K562 (cell line): ENCODE results near the gene SLC30A9. TPM values are rescaled to one million over a fixed set of nuclear protein-coding genes. Genes with fewer than 3 reads are reported as not detected.

ENCODE experiments used
- ATAC-seq: fragments of 200-7000 bp; cut with Tn5 transposase; 3 replicates; pipeline ENCODE4 v1.9.1; 2020; ENCODE audit warnings: moderate library complexity
- BruUV-seq: library from RNA; stranded (reverse); fragments of 400-500 nt; replicated peaks from 2 replicates; lab custom pipeline; 2021; lab: Mats Ljungman, UMichigan
- CTCF ChIA-PET: fragments of 300-600 bp; formaldehyde crosslinking; extraction: SDS; loops from one replicate; lab custom pipeline; 2021; ENCODE audit warnings: low intra/inter-chr PET ratio; lab: Yijun Ruan, JAX
- POLR2A ChIA-PET: fragments of 300-600, 350-650 bp; sonication (Branson Sonifier 250); formaldehyde crosslinking; extraction: SDS; loops from one replicate; lab custom pipeline; 2021; ENCODE audit warnings: antibody characterized with exemption, inconsistent platforms; lab: Yijun Ruan, JAX
- DNase-seq, 4 experiments: peaks; one replicate each; pipeline versions ENCODE4 v3.0.0 to v3.0.0-alpha.2; 2011 to 2018; ENCODE audit warnings: low spot score in 3 of 4, mixed read lengths in 3 of 4; ENCODE audit errors: extremely low read depth in 1 of 4
- FAIRE-seq: peaks from 2 replicates; lab custom pipeline; 2011; peaks lifted over from hg19 to GRCh38; lab: Jason Lieb, UNC
- H2AFZ ChIP-seq: 2 replicates; pipeline ENCODE4 v1.6.0; 2011; ENCODE audit warnings: low read depth, low read length, control low read depth, inconsistent platforms
- H3K27ac ChIP-seq: fragments of 200-600 bp; 3 replicates; pipeline ENCODE4 v1.8.0; 2011; ENCODE audit warnings: low read depth, mild to moderate bottlenecking, control low read depth, inconsistent platforms, low read length, moderate library complexity, mixed read lengths; ENCODE audit errors: extremely low read depth
- H3K27me3 ChIP-seq, 2 experiments: fragments of 300-600 bp in 1 of 2; 2 replicates in 1 of 2; 3 replicates in 1 of 2; pipeline versions ENCODE4 v1.6.0 to v1.8.0; 2011; ENCODE audit warnings: inconsistent platforms in 2 of 2, low read length in 2 of 2, mild to moderate bottlenecking in 1 of 2, mixed read lengths in 1 of 2, moderate library complexity in 1 of 2; ENCODE audit not compliant: control insufficient read depth in 2 of 2, insufficient read depth in 2 of 2
- H3K36me3 ChIP-seq: fragments of 300-600 bp; 3 replicates; pipeline ENCODE4 v1.8.0; 2011; ENCODE audit warnings: mild to moderate bottlenecking, low read length, inconsistent platforms; ENCODE audit not compliant: control insufficient read depth, insufficient read depth
- H3K4me1 ChIP-seq, 2 experiments: fragments of 200-600 bp in 1 of 2; replicated peaks in 1 of 2; 2 replicates in 1 of 2; 3 replicates in 1 of 2; pipeline versions ENCODE4 v1.5.1 to v1.8.0; 2011; ENCODE audit warnings: inconsistent platforms in 2 of 2, low read length in 2 of 2, mild to moderate bottlenecking in 1 of 2, mixed read lengths in 1 of 2, moderate library complexity in 1 of 2; ENCODE audit not compliant: control insufficient read depth in 2 of 2, insufficient read depth in 2 of 2
- H3K4me2 ChIP-seq: 2 replicates; pipeline ENCODE4 v1.6.1; 2011; ENCODE audit warnings: low read length, control low read depth, inconsistent platforms, mixed read lengths; ENCODE audit not compliant: insufficient read depth
- H3K4me3 ChIP-seq: fragments of 200-600 bp; sonication (generic), shearing (Covaris generic); 2 replicates; pipeline ENCODE4 v1.5.1; 2016; ENCODE audit warnings: control low read depth, inconsistent platforms
- H3K79me2 ChIP-seq: fragments of 200-600 bp; 3 replicates; pipeline ENCODE4 v1.8.0; 2011; ENCODE audit warnings: low read length, inconsistent platforms; ENCODE audit not compliant: control insufficient read depth, insufficient read depth
- H3K9ac ChIP-seq, 2 experiments: 2 replicates each; pipeline versions ENCODE4 v1.6.0 to v1.6.1; 2011; ENCODE audit warnings: low read depth in 2 of 2, low read length in 2 of 2, control low read depth in 1 of 2, inconsistent platforms in 1 of 2, mild to moderate bottlenecking in 1 of 2, mixed read lengths in 1 of 2; ENCODE audit not compliant: insufficient read depth in 1 of 2
- H3K9me1 ChIP-seq: one replicate; pipeline ENCODE4 v1.6.0; 2011; ENCODE audit warnings: inconsistent platforms, mild to moderate bottlenecking, low read length, moderate library complexity; ENCODE audit not compliant: control insufficient read depth, insufficient read depth
- H3K9me3 ChIP-seq: replicated peaks from 2 replicates; pipeline ENCODE4 v1.5.1; 2011; ENCODE audit warnings: low read depth, low read length, inconsistent platforms; ENCODE audit not compliant: control insufficient read depth, insufficient read depth
- H4K20me1 ChIP-seq: replicated peaks from 2 replicates; pipeline ENCODE4 v1.6.1; 2011; ENCODE audit warnings: low read length, inconsistent platforms, mixed read lengths; ENCODE audit not compliant: control insufficient read depth, insufficient read depth
- BHLHE40 ChIP-seq: IDR thresholded peaks from 2 replicates; pipeline ENCODE4 v1.6.1; 2011; ENCODE audit warnings: low read length, improper control_type of control experiment
- E2F3 ChIP-seq: fragments of 250-450 bp; sonication (Bioruptor Pico); IDR thresholded peaks from 2 replicates; pipeline ENCODE4 v1.4.0; 2020; ENCODE audit warnings: mild to moderate bottlenecking
- FOS ChIP-seq: IDR thresholded peaks from 3 replicates; pipeline ENCODE4 v1.6.1; 2011; ENCODE audit not compliant: insufficient read length; ENCODE audit errors: extremely low read depth
- KLF10 ChIP-seq: fragments of 250-450 bp; sonication (Bioruptor Pico); IDR thresholded peaks from 2 replicates; pipeline ENCODE4 v1.6.1; 2021; ENCODE audit warnings: matching md5 sums
- ZNF146 ChIP-seq: IDR thresholded peaks from one replicate; pipeline ENCODE4 v1.6.1; 2018; ENCODE audit warnings: missing compliant biosample characterization; ENCODE audit not compliant: unreplicated experiment
- ZNF318 ChIP-seq, 2 experiments: fragments of 450-650 bp; IDR thresholded peaks; 2 replicates each; pipeline ENCODE4 v1.6.1; 2016; ENCODE audit warnings: mild to moderate bottlenecking in 2 of 2, borderline replicate concordance in 1 of 2, low read depth in 1 of 2, moderate library complexity in 1 of 2
- ZNF384 ChIP-seq: IDR thresholded peaks from 2 replicates; pipeline ENCODE4 v1.6.1; 2012; ENCODE audit warnings: low read depth, low read length, improper control_type of control experiment
- WGBS: fragments of 100-300 bp; shearing (Covaris generic); methylation state at CpG from one replicate; pipeline ENCODE4 v1.1.6; 2016; ENCODE audit warnings: low coverage, mixed read lengths; ENCODE audit not compliant: insufficient coverage; ENCODE audit errors: missing lambda C conversion rate; 5-methylcytosine and 5-hydroxymethylcytosine counted together
- in situ Hi-C: fragments of 300-500 bp; cut with MboI; formaldehyde crosslinking; loops from 4 replicates; pipeline ENCODE4 v1.15.0; 2018; ENCODE audit warnings: inconsistent platforms, mixed read lengths
- intact Hi-C: fragments of 100-400 bp; cut with micrococcal nuclease; formaldehyde crosslinking; loops from 2 replicates; pipeline ENCODE4 v1.14.2; 2022
- polyA plus RNA-seq, 8 experiments: library from polyadenylated mRNA; depleted of rRNA in 4 of 8; stranded (reverse) in 5 of 8; unstranded in 3 of 8; fragments of >200 nt; fragmentation: Nextera tagmentation in 2 of 8; fragmentation: Illumina TruSeq in 1 of 8; extraction: Ambion mirVana in 2 of 8; extraction: Trizol in 1 of 8; gene quantifications; 2 replicates each; pipeline versions ENCODE4 v1.2.1 to v1.2.3, GENCODE V29; 2011 to 2014; ENCODE audit warnings: inconsistent platforms in 1 of 8, missing spikeins in 1 of 8
- total RNA-seq, 7 experiments: library from RNA; depleted of rRNA in 6 of 7; stranded (reverse); fragments of >200 nt in 6 of 7; fragmentation: Illumina TruSeq in 2 of 7; extraction: Trizol in 2 of 7; gene quantifications; 2 replicates each; pipeline versions ENCODE4 v1.2.1 to v1.2.3, GENCODE V29; 2011 to 2021; ENCODE audit warnings: low replicate concordance in 1 of 7
- TF ChIP-seq, protein P1 (sequence below): fragments of 250-450 bp; sonication (Bioruptor Pico); IDR thresholded peaks from 2 replicates; pipeline ENCODE4 v1.5.0; 2021; ENCODE audit warnings: mild to moderate bottlenecking, moderate library complexity
- TF ChIP-seq, protein P2 (sequence below): fragments of 200-400 bp; formaldehyde crosslinking; IDR thresholded peaks from 2 replicates; pipeline ENCODE4 v1.6.1; 2017; ENCODE audit warnings: mild to moderate bottlenecking, low read depth, low read length, moderate library complexity

The SLC30A9 gene
- total and polyA plus RNA-seq, 9 of the 15 experiments (the other 6 are each of a cell fraction or from before 2014, with no cell fraction given), result 14.7 to 73.5 (median 51.6) TPM

DNA sequence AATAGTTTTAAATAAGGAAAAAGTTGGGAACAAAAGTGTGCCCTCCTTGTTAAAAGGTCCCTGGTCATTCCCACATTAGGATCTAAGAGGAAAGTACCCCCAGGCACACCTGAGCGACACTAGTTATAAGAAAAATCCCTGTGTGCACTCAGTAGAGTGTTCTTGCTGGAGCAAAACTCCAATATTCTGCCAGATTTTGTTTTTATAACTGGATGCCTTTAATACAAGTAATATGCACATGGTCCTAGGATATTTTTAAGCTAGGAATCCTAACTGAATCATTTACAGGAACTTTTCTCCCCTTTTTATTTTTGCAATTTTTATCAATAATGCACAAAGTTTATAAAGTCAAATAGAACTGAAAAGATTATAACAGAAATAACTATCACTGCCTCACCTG, 93.5 kb downstream of the SLC30A9 start:
- no peak overlapping the region for H2AFZ ChIP-seq
- DNase-seq (no peak), ATAC-seq (no peak), FAIRE-seq (no peak)
- no peak overlapping the region for H3K4me2 ChIP-seq
- no peaks in the 10 kb centered on the region for H3K9me1 ChIP-seq
- intact Hi-C loops, result no loop called here
- H4K20me1 ChIP-seq, result no peaks in the 10 kb centered on the region
- WGBS, result 92% methylated on average over 1 of the region's 1 CpG
- no peaks in the 10 kb centered on the region for H3K79me2 ChIP-seq
- peaks cover 15% of the 10 kb centered on the region; the same call in 2 of the 3 replicates for H3K36me3 ChIP-seq
- no peak overlapping the region for H3K27ac ChIP-seq
- H3K4me3 ChIP-seq, result no peak overlapping the region
- no peaks in the 10 kb centered on the region for H3K4me1 ChIP-seq
- H3K9ac ChIP-seq, result no peak overlapping the region
- H3K9me3 ChIP-seq, result no peaks in the 10 kb centered on the region
- no peaks in the 10 kb centered on the region for H3K27me3 ChIP-seq
- no TSS peak for BruUV-seq
- ChIA-PET CTCF (no interaction called here), POLR2A (no interaction called here)
- in situ Hi-C loops, result no loop called here
- no peak for TF ChIP-seq E2F3 (CRISPR knock-in tag)
- TF ChIP-seq ZNF318 (IDR thresholded peaks at IDR 0.05; ENCODE audit: borderline replicate concordance in 1 of 2, low read depth in 1 of 2), result no peak
- TF ChIP-seq, protein P1, sequence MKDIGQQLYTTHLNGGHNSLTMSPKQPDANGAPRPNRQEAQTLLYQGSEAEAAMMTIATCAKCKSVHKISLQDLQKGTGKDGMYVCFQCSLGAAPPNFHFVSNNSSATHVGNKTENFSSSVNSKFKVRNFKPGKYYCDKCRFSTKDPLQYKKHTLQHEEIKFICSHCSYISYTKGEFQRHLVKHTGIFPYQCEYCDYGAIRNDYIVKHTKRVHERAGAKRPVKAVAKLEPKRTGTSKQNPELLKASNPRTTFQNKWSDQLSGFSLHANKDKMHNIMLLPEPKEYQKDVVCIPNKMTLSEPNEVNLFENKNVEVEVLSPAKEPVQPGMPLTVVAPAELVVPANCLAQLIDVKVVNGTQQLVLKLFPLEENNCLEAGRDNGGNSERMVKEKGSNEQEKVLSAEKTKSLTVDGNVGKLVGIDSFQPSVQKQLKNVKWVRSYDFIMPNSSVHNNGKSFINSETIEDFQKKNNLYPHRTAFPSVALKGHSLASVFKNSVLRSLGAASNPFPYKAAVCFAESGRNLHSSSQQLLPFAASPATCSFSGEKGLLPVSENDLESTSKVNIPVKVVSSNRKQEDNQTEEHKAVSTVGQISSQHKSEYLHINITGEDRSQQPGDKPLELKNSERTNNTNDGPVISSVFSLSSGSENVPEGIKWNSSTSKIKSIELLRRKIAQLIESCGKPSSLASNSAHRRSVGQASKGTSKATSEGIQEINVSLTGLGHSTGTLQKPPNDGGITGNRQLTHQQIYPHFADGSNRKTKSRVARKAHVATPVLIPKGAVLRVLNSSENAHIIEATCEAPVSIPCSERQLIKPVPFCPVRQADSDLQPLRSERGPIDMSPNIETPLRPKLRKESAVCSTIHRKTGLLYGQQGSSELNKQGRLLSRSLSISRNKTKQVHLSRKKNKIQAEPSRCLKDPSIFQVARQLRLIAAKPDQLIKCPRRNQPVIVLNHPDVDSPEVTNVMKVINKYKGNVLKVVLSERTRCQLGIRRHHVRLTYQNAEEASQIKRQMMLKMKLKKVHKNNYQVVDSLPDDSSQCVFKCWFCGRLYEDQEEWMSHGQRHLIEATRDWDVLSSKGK (CRISPR knock-in tag), result no peak
- no peak for TF ChIP-seq KLF10 (CRISPR knock-in tag)
- TF ChIP-seq, protein P2, sequence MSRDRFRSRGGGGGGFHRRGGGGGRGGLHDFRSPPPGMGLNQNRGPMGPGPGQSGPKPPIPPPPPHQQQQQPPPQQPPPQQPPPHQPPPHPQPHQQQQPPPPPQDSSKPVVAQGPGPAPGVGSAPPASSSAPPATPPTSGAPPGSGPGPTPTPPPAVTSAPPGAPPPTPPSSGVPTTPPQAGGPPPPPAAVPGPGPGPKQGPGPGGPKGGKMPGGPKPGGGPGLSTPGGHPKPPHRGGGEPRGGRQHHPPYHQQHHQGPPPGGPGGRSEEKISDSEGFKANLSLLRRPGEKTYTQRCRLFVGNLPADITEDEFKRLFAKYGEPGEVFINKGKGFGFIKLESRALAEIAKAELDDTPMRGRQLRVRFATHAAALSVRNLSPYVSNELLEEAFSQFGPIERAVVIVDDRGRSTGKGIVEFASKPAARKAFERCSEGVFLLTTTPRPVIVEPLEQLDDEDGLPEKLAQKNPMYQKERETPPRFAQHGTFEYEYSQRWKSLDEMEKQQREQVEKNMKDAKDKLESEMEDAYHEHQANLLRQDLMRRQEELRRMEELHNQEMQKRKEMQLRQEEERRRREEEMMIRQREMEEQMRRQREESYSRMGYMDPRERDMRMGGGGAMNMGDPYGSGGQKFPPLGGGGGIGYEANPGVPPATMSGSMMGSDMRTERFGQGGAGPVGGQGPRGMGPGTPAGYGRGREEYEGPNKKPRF, result no peak
- no peak for TF ChIP-seq ZNF146
- TF ChIP-seq ZNF384, result no peak
- TF ChIP-seq FOS, result no peak
- TF ChIP-seq BHLHE40, result no peak
